EH (cell line): ENCODE results near the gene XAGE1A.
"Not testable (repeated sequence)": the region's sequence is repeated elsewhere in the genome, so short reads cannot be mapped to it uniquely, and the experiment has no call there.

Experiments used
- DNase-seq: peaks from one replicate; pipeline ENCODE4 v3.0.0-alpha.2; 2015; ENCODE audit warnings: low read depth

The XAGE1A gene, protein sequence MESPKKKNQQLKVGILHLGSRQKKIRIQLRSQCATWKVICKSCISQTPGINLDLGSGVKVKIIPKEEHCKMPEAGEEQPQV

DNA sequence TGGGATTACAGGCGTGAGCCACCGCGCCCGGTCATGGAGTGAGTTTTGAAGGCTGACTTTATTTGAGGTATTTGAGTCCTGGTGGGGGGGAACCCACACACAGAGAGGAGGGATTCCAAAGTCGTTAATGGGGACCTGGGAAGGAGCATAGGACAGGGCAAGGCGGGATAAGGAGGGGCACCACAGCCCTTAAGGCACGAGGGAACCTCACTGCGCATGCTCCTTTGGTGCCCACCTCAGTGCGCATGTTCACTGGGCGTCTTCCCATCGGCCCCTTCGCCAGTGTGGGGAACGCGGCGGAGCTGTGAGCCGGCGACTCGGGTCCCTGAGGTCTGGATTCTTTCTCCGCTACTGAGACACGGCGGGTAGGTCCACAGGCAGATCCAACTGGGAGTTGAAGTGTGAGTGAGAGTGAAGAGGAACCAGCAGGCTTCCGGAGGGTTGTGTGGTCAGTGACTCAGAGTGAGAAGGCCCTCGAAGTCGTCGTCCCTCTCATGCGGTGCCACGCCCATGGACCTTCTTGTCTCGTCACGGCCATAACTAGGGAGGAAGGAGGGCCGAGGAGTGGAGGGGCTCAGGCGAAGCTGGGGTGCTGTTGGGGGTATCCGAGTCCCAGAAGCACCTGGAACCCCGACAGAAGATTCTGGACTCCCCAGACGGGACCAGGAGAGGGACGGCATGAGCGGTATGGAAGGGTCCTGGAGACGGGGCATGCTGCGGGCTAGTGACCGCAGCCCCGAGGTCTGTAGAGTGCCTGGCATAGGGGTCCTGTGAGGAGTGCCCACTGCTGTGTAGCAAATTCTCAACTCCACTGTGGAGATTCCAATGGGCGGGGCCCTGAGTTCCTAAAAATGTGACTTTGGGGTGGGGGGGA lies at the start of gene XAGE1A:
TSS of gene XAGE1A (plus strand) at position 264 of the 874 bp plus-strand sequence. CDS start 1,554 bp downstream, outside the sequence.
- not testable (repeated sequence) for DNase-seq

DNA sequence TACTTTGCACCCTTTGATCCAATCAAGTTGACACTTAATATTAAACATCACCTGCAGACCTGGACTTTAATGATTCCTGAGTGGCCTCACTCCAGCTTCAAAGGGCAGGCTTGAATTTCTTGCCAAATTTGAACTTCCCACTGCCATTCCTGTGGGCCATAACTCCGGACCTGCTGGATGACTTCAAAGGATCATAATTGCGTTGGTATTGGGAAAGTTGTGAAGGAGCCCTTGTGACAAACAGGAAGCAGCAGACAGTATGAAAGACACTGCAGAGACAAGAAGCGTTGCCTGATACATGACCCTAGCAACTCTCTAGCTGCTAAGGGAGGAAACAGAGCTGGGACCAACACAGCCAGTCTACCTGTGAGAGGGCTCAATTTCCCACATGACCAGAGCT lies 43.6 kb upstream of the XAGE1A start:
- not testable (repeated sequence) for DNase-seq

GRCh38 chrX:52471301-52471700 lies 24.3 kb upstream of the XAGE1A start:
- DNase-seq: not testable (repeated sequence)

DNA sequence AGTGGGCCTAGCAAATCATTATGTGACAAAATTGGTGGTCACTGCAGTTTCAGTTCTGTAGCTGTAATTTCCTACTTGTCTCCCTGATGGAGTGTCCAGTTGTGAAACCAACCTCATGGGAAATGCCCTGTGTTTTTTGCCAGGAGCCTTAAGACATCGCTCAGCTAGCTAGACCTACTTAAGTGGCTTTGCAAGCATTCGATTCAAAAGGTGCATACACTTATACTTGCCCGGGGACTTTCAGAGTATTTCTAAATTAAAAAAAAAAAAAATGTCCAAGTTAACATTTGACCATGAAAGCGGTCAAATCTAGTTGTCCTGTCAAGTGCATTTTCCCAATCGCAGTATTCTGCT lies 788 bp downstream of the XAGE1A start:
- not testable (repeated sequence) for DNase-seq

DNA sequence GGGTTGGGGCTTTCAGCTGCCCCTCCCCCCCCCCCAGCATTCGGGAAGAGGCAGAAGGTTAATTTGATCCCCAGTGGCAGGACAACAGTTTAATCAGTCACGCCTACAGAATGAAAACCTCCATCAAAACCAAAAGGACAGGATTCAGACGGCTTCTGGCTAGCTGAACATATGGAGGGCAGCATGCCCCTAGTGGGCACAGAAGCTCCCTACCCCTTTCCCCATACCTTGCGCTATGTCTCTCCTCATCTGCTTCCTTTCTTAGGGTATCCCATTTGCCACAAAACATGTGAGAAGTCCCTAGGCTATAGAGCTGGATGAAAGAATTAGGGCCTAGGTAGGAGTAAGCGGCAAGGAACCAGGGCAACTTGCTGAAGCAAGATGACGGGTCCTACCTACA lies 5.8 kb downstream of the XAGE1A start:
- DNase-seq: not testable (repeated sequence)

- DNase-seq: no peak
Observed at GRCh38 chrX:52504551-52504950, 8.9 kb downstream of the XAGE1A start.

GRCh38 chrX:52507331-52507730 lies 11.7 kb downstream of the XAGE1A start:
- no peak for DNase-seq

- DNase-seq: no peak
Observed at GRCh38 chrX:52509916-52510315, 14.3 kb downstream of the XAGE1A start.

- DNase-seq: not testable (repeated sequence)
Observed at GRCh38 chrX:52511126-52511525, 15.5 kb downstream of the XAGE1A start.

DNA sequence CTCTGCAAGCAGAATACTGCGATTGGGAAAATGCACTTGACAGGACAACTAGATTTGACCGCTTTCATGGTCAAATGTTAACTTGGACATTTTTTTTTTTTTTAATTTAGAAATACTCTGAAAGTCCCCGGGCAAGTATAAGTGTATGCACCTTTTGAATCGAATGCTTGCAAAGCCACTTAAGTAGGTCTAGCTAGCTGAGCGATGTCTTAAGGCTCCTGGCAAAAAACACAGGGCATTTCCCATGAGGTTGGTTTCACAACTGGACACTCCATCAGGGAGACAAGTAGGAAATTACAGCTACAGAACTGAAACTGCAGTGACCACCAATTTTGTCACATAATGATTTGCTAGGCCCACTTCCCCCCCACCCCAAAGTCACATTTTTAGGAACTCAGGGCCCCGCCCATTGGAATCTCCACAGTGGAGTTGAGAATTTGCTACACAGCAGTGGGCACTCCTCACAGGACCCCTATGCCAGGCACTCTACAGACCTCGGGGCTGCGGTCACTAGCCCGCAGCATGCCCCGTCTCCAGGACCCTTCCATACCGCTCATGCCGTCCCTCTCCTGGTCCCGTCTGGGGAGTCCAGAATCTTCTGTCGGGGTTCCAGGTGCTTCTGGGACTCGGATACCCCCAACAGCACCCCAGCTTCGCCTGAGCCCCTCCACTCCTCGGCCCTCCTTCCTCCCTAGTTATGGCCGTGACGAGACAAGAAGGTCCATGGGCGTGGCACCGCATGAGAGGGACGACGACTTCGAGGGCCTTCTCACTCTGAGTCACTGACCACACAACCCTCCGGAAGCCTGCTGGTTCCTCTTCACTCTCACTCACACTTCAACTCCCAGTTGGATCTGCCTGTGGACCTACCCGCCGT lies 20.7 kb downstream of the XAGE1A start:
- not testable (repeated sequence) for DNase-seq

GRCh38 chrX:52516987-52517325 lies 21.3 kb downstream of the XAGE1A start, which contains the start of gene XAGE1B:
XAGE1B (minus strand) TSS chrX:52517063; CDS start chrX:52515527, 1,536 bp downstream.
- DNase-seq: not testable (repeated sequence)

- not testable (repeated sequence) for DNase-seq
Observed at GRCh38 chrX:52541051-52541450, 45.4 kb downstream of the XAGE1A start.

DNA sequence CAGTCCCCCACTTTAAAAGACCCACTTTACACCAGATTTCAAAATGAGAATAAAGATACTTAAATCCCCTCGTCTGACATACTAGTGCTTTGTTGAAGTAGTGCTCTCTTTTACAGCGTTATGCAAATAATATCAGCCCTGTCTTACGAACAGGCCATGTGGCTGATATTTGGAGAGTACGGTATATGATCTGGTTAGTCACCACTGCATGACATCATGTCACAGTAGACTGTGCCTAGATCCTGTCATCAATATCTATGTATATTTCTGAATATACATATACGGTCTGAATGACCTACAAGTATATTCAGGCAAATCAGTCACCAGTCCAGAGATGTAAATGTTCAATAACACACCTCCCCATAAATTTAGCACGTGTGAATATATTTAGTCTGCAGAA lies 46.7 kb downstream of the XAGE1A start:
- no peak for DNase-seq

- no peak for DNase-seq
Observed at GRCh38 chrX:52544147-52544840, 48.7 kb downstream of the XAGE1A start.

DNA sequence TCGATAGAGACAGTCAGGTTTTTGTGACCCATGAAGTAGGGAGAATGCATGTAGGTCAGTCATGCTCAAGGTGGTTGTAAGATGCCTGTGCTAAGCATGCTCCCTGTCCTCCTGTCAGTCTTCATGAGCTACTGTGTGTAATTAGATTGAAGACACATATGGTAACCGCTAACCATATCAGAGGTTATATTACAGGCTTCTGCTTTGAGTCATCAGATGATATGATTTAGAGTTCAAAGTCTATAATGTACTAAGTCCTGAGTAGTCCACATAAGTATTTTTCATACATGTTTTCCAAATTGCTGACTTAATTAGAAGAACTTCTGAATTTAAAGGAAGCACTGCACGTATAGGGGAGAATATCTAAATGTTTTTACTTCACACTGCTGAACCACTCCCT lies 53.2 kb downstream of the XAGE1A start:
- not testable (repeated sequence) for DNase-seq
